GM19397 (cell line): ENCODE measurements around the gene RNF220.

ENCODE experiments used
- ATAC-seq: cut with Tn5 transposase; IDR thresholded peaks from one replicate; pipeline ENCODE4 v1.9.1; 2021; ENCODE audit warnings: mild to moderate bottlenecking, moderate library complexity; ENCODE audit not compliant: unreplicated experiment

Gene RNF220

DNA sequence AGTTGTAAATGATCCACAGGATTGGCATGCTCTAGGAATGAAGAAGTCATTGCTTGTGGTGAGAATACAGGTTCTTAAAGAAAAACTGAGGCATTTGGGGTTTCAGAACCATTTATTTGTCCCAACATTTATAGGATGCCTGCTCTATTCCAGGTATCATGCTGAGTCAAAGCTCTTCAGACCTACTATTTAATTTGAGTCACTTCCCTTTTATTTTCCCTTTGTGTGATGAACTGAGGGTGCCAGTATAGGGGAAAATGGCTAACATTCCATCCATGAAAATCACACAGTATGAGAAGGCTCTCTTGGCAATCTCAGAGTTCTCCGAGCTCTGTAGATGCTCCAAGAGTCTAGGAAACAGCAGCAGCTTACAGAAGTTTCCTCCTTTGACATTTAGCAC lies 110.4 kb downstream of the RNF220 start:
- ATAC-seq = no peak

DNA sequence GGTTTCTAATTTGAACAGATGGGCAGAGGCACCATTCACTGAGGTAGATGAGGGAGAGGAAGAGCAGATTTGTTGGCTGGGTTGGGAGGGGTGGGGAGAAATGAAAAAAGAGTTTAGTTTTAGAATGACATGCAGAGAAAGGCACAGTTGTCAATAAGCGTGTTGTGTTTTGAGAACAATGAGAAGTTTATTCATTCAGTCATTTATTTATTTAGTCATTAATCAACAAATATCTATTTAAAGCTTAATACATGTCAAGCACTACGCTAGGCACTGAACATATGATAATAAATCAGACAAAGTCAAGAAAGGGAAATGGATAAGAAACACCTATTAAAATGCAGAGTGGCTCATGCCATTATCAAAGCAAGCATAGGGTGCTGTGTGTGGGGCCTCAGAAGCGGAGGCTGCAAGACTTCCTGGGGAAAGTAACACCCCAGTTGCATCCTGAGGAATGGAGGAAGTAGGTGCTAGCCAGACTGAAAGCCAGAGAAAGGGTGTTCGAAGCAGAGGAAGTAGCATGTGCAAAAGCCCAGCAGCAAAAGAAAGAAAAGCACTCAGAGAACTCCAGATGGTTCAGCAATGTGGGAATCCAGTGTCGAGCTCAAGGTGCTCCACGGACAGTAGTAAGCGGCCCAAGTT lies 114.1 kb downstream of the RNF220 start:
- ATAC-seq = no peak

DNA sequence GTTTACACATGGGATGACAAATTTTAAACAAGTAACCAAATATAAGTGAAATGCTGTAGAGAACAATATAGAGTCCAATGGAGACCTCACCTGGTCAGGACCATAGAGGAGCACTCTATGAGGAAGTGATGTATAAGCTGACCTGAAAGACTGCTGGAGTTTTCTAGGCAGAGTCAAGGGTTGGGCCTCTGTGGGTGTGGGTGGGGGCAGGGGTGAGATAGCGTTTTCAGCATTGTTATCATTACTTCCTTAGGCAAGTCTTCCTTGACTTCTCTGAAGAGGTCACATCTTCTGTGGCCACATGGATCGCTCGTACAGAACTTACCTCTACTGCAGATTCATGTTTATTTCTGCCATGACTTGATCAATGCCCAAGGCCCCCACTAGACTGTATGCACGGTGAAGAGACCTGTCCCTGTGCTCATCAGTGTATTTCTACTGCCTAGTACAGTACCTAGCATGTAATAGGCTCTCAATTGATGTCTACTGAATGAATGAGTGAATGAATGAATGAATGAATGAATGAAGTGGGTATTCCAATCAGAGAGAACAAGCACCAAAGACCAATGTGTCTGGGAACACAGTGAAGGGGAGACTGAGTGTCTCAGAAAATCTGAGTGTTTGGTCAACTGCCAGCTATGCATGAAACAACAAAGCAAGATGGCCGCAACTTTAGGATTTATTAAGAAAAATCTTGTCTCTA lies 116.5 kb downstream of the RNF220 start:
- no peak for ATAC-seq

DNA sequence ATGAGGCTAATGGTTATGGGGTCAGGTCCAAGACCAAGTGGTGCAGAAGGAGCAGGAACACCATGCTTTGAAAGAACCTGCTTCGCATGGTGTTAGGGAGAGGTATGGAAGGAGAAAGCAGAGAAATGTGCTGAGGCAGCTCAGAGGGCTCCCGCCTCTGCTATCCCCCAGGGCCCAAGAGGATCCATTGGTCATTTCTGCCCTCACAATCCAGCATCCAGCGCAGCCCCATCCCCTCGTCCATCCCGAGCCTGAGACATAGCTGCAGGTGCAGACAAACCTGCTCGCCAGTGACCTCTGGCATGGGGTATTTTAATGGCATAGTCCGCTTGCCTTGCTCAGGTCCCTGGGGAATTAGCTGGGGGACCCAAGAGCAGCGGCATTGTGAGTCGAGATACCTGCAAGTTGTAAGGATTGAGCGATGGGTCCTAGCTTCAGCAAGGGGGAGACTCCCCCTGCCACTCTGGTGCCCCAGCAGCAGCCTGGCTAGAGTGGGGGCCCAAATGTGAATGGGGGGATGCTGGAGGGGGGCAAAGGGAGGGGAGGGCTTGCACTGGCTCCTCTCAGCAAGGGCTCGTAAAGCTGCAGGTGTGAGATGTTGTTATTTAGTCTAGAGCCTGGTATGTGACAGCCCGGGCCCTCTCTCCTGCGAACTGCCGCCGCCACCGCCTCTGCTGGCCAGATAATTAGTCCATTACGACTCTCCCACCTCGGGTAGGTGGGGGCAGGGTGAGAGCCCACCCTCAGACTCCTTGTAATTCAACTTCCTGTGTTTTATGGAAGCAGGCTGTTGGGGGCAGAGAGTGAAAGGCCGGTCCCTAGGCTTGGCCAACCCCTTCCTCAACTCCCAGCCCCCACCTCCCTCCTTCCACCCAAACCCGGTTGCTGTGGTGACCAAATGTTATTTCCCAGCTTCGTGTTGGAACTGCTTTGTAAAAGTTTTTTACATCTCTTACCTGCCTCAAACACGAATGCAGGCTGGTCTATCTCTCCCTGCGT lies 118.8 kb downstream of the RNF220 start:
- ATAC-seq = no peak

DNA sequence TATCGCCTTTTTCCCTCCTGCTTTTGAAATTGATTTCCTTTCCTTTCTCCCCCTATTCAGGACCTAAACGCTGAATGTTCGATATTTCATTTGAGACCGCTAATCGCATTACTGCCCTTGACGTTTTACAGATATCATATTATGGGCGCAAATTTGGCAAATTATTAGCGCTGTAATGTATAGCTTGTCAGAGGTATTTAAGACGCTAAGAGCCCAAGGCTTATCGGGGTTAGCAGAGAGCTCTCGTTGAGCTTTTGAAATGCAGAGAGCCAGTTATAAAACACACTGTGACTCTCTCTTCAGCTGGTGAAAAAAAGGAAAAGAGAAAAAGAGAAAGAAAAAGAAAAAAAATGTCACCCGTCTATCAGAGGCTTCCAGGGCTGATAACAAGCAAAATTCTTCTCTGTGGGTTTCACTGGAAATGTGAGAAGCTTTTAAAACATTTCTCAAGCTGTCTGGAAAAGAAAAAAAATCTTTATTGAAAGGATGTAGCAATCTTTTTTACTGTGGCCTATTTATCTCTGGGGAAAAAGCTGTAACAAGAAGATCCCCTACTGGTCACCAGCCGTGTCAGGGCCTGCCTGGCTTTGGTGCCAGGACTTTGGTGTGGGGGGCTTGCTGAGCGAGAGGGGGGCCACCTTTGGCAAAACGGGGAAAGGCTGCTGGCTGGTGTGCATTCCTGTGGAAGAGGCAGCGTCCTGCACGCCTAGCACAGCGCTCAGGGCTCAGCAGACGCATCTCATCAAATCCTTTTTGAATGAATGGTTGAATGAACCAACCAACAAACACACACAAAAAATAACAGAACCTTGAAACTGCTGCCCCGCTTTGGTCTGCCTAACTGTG lies 119.8 kb downstream of the RNF220 start:
- ATAC-seq = no peak

DNA sequence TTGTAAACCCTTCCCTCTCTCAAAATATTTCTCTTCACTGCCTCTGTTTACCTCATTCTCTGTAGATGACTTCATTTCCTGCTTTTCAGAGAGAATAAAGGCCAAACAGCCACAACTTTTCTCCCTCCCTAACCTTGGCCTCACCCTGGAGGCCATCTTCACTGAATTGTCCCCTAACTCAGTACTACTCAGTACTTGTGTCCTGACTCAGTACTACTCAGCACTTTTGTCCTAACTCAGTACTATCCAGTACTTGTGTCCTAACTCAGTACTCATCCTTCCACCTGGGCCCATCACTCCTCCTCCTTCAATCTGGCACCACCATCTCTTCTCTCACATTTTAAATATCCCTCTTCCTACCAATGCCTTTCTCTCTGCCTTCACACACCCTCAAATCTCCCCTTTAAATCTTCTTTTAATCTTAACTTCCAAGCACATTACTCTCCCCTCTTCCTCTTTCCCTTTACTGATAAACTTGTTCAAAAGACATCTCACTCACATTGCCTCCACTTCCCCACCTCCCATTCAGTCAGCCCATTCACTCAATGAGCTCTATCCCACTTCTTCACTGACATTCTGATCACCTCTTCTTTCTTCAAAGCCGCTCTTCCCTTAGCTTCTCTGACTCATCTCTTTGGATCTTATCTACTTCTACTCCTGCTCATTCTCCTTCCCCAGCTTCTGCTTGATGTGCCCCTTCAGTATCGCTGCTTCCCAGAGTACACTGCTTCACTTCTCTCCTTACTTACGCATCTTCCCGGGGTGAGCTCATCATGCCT lies 121.4 kb downstream of the RNF220 start:
- no peak for ATAC-seq

DNA sequence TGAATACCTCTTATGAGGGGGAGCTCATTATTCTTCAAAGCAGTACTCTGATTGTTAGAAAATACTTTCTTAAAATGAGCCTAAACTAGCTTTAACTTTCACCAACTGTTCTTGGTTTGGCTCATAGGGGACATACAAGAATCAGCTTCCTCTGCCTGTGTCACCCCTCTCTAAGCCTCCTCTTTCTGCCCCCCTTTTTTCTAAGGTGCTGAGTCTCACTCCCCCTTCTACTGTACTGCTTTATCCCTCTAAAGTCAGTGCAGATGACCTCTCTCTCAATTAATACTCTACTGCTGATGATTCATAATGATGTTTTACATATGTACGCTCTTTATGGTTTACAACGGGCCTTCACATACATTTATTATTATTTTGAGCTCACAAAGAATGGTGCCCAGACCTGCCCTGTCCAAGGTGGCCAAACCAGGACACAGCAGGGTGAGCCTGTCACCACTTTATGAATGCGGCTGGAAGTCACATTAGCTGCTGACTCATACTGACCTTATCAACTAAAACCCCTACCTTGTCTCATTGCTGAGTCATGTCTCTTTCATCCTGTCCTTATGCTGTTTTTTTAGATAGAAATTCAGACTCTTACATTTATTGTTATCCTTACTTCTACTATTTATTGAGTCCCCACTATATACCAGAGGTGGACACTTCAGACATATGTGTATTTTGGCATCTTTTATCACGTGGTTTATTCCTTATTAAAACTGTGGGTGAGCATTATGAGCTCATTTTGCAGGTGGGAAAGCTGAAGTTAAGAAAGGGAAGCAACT lies 126.9 kb downstream of the RNF220 start:
- no peak for ATAC-seq

DNA sequence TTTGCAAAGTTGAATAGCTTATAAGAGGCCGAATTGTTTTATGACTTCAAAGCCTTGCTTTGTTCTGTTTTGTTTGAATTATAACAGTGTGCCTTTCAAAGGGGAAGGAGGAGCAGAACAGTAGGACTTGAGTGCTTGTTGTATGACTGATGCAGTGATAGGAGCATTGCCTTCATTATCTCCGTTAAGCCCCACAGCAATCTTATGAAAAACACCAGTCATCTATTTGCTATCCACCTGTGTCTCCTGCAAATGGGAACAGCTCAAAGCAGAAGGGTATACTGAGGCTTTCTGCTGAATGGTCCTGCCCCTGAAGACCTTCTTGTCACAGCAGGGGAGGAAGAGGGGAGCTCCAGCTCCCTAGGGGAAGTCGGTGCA lies 127.5 kb downstream of the RNF220 start:
- no peak for ATAC-seq

DNA sequence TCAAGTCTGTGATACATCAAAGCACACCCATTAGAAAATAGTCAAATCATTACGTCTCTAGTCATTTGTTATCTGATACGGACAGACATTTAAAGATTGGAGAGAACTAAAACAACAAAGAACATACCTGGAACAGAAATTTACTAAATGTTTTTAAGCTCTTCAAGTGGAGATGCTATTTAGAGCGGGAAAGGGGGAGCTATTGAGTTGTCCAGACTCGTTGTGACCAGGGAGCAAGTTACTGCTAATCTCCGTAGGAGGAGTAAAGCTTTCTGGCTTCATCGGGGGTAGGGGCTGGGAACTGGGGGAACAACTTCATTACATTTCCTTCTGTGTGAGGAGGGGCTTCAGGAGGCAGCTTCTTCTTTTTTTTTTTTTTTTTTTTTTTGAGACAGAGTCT lies 129.7 kb downstream of the RNF220 start:
- ATAC-seq = no peak

DNA sequence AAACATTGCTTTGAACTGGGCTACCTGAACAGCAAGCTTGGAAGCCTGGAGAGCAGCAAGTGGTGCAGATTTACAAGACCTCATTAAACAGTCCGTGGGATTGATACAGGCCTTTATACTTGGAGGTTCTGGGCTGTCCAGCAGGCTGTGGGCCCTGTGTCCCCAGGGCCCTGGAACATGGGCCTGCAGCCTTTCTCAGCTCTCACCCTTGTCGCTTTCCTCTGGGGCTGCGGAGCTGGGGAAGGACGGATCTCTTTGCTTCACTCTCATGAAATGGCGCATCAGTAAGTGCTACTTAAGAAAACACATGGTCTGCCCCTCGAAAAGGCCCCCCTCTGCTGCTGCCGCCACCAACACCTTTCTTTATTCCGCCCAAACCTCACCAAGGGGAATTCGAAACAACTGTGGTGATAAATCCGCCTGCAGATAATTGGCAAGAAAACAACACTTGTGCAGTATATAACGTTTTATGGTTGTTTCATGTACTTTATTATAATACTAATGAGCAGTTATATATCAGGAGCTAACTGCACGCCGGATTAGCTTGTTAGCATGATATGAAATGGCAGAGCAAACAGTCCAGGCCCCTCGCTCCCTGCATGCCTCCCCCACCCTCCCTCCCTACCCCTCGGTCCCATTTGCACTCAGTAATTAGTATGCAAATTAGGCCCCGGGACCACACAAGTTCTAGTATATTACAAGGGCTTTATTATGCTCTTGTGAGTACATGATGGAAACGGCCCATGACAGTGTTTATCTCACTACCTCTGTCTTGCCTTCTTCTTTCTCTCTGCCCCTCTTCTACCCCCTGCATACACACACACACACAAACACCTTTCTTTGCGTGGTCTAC lies 131.5 kb downstream of the RNF220 start:
- ATAC-seq = no peak

DNA sequence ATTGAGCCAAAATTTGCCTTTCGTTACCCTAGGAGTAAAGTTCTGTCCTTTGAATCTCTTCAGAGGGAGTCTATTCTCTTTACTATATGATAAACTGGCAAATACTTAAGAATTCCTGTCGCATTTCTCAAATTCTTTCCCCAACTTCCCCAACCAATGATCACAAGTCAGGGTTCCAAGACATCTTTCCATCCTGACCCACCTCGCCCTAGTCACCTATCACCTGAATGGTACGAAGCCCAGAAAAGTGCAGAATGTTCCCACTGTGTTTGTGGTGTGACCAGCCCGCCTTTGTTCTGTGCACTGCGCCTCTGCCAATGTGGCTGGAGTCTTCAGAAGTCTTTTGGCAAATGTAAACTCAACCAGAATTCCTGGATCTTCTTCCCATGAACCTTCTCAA lies 132.5 kb downstream of the RNF220 start:
- no peak for ATAC-seq

DNA sequence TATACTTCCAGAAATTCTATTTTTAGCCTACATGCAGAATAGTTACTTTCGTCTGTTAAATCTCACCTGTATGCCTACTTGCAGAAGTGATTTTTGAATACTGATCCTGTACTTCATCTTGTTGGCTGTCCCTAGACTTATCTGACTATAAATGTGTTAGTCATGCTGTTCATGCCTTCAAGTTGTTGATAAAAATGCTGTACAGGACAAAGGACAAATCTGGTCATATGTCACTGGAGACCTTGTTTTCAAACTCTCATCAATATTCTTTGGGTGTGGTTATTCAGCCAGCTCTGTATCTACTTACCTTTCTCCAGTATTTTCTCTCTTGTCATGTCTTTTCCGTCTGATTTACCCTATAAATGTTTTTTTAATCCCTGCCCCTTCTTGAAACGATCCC lies 132.9 kb downstream of the RNF220 start:
- ATAC-seq = no peak

DNA sequence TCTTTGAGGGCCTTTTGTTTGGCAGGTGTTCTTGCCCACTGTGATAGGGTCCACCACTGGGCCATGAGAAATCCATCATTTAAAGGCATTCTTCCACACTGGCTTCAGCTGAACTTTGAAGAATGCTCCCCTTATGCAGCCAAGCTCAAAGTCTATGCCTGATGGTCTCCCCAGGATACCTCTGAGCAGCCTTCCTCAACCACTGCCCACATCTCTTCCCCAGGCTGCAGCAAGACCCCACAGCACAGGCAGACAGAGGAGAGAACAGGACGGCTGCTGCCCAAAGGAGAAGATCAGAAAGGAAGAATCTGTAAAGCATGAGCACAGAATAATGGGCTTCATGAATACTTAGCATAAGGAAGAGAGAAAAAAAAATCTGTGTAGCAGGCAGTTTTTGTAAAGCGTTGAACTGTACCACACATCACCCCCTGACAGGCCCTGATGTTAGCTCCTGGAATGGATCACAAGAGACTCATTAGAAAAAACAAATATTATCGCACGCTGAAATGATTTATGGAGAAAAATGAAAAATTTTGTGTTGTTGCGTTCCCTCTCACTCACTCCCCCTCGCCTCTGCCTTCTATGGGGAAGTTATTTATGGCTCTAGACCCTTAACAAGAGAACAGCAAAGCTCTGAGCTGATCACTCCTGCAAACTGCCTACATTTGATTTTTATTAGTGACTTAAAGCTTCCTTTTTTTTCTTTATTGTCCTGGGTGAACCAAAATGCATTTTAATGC lies 135.1 kb downstream of the RNF220 start:
- no peak for ATAC-seq

DNA sequence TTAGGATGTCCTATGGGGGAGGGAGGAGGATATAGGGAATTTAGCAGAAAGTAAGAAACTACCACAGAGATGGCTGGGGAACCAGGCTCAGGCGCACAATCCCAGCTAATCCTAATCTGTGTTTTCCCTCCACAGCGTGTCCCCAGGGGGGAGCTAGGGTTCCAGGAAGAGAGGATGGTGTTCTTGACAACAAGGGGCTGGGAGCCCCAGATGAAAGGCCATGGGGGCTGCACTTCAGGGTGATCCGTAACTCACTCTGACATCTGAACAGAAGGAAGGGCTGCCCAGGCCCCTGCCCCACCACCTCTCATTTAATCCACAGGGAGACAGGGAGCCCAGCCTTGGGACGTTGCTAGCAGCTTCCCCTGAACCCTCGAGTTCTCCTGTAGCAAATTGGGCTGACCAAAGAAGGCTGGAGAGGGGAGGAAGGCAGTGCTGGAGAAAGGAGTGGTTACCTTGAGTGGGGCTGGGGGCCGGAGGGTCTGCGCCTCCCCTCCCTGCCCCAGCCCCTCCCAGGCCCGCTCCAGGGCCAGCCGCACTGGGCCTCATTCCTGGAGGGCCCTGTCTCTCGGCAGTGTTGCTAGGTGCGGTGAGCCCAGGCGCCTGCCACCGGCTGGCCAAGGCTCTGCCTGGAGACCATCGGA lies 137.5 kb downstream of the RNF220 start:
- no peak for ATAC-seq

DNA sequence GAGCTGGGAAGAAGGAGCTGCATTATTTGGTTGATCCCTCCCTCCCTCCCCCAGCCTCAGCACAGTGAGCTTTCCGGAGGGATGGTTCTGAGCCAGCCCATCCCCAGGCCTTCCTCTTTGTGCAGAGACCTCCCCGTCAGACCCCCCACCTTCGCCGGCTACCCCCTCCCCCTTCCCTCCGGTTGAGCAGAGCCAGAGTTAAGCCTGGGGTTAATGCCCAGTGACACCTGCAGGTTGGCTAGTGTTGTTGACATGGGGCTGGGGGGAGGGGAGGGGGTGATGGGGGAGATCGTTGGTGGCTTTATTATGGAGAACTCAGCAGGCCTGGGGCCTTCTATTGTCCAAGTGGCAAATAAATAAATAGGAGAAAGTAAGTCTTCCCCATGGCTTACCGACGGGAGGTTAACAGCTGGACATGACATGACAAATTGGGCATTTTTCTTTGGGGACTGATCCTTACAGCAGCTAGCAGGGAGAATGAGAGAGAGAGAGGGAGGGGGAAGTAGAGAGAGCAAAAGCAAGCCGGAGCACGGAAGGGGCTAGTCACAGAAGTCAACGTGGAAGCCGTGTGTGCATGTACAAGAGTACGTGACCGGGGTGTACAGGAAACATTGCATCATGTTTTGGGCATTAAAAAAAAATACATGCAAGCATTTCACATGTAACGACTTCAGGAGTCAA lies 138.1 kb downstream of the RNF220 start:
- ATAC-seq = no peak

DNA sequence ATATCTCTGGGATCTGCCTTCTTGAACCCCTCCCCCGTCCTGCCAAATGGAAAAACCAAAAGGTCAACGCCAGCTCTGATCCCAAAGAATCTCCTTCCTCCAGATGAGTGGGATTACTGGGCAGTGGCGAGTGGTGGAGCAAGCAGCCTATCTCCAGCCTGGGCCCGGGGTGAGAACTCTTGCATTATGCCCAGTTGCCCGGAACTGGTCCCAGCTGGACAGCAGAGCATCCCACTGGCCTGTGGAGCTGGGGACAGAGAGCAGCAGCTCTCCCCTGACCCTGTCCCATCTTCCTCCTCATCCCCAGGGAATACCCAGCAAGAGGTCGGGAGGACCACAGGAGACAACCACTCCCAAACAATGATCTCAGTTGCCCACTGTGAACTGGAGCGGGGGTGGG lies 138.7 kb downstream of the RNF220 start:
- ATAC-seq = no peak

DNA sequence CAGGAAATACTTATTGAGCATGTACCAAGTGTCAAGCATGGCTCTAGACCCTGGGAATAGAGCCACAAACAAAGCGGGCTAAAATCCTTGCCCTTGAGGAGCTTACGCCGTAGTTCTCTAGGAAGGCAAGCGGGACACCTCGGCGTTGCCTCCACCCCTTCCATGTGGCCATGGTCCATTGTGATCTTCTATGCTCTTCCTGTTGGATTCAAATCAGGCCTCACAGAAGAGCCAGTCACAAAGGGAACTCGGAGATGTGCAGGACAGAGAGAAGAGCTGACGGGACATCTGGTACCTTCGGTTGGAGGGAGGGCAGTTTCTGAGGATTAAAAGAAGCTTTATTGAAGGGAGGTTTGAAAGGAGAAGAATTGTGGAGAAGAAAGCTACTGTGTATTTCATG lies 139.9 kb downstream of the RNF220 start:
- no peak for ATAC-seq
